HG03039 (cell line): ENCODE results near the gene COL23A1.

Source experiments
- ATAC-seq: cut with Tn5 transposase; IDR thresholded peaks from one replicate; pipeline ENCODE4 v1.9.1; 2021; ENCODE audit warnings: mild to moderate bottlenecking, moderate library complexity; ENCODE audit not compliant: unreplicated experiment

Gene COL23A1

DNA sequence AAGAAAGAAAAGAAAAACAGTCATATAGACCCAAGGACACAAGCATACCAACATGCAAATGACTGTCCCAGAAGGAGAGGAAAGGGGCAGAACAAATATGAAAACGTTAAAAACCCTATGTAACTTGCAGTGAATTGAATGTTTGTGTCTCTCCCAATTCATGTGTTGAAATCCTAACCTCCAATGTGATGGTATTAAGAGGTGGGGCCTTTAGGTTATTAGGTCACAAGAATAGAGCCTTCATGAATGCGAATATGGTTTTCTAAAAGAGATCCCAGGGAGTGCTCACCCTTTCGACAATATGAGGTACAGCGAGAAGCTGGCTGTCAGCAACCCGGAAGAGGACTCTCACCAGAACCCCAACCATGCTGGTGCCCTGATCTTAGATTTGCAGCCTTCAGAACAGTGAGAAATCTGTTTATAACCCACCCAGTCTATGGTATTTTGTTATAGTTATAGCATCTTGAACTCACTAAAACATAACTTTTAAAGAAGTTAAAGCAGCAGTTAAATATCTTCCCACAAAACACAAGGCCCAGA is 371.9 kb downstream of the COL23A1 start:
- no peak for ATAC-seq

DNA sequence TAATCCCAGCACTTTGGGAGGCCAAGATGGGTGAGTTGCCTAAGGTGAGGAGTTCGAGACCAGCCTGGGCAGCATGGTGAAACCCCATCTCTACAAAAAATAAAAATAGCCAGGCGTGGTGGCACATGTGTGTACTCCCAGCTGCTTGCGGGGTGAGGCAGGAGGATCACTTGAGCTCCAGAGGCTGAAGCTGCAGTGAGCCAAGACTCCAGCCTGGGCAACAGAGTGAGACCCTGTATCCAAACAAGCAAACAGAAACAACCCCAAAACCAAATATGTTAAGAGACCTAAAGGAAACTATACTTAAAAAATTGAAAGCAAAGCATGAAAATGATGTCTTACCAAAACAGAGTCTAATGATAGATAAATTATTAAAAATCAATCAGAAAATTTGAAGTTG is 373.4 kb downstream of the COL23A1 start:
- ATAC-seq, result no peak

GRCh38 chr5:178216088-178216534 is 374.1 kb downstream of the COL23A1 start:
- ATAC-seq, result no peak

DNA sequence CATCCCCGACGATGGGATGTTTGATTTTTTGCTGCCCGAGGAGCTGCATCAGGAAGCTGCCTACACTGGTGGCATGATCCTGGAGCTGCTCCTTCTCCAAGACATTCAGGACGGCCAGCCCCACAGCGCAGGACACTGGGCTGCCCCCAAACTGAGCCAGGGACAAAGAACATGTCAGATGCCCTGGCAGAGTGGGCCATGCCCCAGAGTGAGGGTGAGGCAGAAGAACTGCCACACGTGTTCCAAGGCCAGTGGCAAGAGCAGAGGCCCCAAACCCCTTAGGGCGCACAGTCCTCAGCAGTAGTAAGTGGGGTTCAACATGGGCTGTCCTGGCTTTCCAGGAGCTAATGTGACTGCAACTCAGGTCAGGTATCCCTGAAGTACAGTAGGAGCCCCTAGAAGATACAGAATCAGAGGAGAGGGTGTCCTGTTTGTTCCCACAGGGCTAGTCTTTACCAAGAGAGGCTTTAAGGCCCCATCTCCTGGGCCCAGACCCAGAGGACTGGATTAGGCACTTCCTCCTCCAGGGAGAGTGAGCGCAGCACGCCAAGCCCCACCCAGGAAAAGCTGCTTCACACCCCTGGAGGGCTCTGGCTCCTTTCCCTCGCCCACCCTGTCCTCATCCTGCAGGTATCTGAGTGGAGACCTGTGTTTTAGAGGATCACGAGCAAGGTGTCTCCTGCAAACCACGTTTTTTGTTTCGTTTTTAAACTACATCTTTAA is 374.8 kb downstream of the COL23A1 start:
- ATAC-seq, result no peak

GRCh38 chr5:178214160-178214803 is 375.9 kb downstream of the COL23A1 start:
- ATAC-seq, result no peak

- no peak for ATAC-seq
Measured at GRCh38 chr5:178213748-178214151, 376.4 kb downstream of the COL23A1 start.

- ATAC-seq, result no peak
Measured at GRCh38 chr5:178213003-178213461, 377.2 kb downstream of the COL23A1 start.

- no peak for ATAC-seq
Measured at GRCh38 chr5:178212241-178213002, 377.8 kb downstream of the COL23A1 start.

GRCh38 chr5:178211095-178212048 is 378.8 kb downstream of the COL23A1 start:
- ATAC-seq, result no peak

DNA sequence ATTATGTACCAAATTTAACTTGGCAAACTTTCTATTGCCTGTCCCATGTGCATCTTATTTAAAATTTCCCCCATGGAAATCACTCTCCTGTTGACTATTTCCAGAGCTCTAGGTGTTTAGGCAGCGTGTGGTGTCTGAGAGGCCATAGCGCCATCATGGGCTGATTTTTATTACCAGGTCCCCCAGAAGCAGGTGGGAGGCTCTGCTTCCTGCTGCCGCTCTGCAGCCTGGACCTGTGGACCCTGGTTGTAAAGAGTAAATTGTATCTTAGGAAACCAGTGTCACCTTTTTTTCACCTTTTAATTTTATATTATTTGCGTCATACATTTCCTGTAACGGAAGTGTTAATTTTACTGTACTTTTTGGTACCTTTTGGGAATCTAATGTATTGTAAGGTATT is 379.5 kb downstream of the COL23A1 start:
- ATAC-seq, result no peak

DNA sequence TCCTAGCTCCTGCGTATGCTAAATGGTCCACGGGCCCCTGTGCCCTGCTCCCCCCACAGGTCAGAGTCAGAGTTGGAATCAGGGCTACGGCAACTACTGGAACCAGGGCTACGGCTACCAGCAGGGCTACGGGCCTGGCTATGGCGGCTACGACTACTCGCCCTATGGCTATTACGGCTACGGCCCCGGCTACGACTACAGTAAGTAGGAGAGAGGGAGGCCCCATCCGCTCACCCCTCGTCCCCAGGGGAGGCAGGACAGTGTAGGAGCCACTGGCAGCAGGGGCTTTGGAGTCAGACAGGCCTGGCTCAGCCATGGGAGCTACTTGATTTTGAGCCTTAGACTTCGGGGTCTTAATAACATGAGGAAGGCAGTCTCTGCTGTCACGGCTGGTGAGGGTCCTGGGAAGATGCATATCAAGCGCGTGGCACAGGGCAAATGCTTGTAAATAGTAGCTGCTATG is 380.1 kb downstream of the COL23A1 start:
- no peak for ATAC-seq

- no peak for ATAC-seq
Measured at GRCh38 chr5:178209334-178210072, 380.7 kb downstream of the COL23A1 start.

DNA sequence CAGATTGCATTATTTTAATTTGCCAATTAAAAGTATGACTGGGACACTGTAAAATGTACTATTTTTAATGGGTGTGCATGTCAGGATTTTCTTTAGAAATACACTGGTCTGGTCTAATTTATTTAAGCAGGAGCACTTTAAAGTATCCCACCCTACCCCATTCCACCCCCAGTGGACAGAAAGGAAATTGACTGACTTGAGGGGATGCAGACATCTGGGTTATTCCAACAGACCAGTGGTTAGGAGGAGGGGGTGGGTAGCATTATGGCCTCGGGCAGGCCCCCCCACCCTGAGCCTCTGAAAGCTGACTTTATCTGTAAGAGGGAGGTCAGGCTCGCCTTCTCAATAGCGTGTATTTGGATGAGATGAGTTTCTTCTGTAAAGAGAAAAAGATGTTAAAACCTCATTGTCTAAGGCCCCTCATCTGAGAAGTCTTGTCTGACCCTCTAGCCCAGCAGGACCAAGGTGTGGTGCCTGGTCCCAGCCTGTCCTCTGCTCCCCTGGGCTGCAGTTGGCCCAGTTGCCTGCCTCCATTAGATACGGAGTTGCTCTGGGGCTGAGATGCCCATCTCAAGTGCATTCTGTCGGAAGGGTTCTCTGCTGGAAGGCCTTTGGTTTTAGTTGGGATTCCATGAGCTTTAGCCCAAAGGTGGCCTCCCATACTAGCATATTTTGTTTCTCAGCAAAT is 381.5 kb downstream of the COL23A1 start:
- ATAC-seq, result no peak

DNA sequence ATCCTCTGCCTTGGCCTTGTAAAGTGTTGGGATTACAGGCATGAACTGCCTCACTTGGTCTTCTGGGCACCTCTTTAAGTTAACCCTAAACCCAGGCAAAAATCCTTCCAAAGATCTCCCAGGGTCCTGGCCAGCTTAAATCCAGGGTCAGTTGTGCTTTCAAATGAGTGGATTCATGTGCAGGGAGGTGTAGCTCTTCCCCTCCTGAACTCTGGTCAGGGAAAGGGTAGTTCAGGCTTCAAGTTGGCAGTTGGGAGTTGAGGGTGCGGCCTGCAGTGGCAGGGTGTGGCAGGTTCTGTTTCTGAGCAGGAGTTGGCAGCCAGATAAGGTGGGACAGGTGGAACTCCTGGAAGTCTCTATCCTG is 382.3 kb downstream of the COL23A1 start:
- no peak for ATAC-seq

GRCh38 chr5:178207183-178207916 is 382.8 kb downstream of the COL23A1 start:
- ATAC-seq, result no peak

GRCh38 chr5:178206166-178207101 is 383.8 kb downstream of the COL23A1 start:
- ATAC-seq, result no peak

- no peak for ATAC-seq
Measured at GRCh38 chr5:178205749-178206047, 384.5 kb downstream of the COL23A1 start.
